HG03439 (cell line): Measurements from ENCODE around the gene CCNE1.

Experiments
- ATAC-seq: cut with Tn5 transposase; IDR thresholded peaks from one replicate; pipeline ENCODE4 v1.9.1; 2021; ENCODE audit warnings: mild to moderate bottlenecking, moderate library complexity; ENCODE audit not compliant: unreplicated experiment

CCNE1 gene

DNA sequence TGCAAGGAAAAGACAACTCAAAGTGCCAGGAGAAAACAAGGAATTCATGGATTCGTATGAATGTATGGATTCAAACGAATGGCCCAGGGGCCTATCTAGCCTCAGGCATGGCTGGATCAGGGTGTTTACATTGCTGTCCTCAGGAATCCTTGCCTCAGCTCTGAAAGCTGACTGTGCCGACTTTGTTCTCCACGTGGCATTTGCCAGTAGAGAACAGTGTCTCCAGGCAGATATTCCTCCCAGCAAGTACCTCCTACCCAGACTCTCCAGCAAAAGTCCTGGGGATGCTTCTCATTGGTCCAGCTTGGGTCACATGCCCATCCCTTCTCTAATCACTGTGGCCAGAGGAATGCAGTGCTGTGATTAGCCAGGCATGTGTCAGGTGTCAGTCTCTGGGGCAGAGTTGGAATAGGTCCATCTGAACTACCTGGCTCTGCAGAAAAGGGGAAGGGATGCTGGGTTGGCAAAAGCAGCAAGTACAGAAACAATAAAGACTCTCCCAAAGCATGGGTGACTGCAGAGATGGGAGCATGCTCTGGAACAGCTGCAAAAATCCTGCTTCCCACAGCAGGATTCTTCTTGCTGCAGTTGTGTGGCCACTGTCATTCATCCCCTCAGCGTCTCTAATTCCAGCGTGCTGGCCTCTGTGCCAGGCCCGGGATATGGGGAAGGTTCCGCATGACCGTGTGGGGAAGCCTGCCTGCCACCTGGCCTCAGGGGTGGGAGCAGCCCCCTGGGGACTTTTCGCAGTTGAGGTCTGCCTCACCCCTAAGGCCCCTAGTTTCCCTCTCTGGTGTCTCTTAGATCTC lies 30.0 kb downstream of the CCNE1 start:
- ATAC-seq: no peak

GRCh38 chr19:29842471-29843179 lies 30.8 kb downstream of the CCNE1 start:
- ATAC-seq: no peak

DNA sequence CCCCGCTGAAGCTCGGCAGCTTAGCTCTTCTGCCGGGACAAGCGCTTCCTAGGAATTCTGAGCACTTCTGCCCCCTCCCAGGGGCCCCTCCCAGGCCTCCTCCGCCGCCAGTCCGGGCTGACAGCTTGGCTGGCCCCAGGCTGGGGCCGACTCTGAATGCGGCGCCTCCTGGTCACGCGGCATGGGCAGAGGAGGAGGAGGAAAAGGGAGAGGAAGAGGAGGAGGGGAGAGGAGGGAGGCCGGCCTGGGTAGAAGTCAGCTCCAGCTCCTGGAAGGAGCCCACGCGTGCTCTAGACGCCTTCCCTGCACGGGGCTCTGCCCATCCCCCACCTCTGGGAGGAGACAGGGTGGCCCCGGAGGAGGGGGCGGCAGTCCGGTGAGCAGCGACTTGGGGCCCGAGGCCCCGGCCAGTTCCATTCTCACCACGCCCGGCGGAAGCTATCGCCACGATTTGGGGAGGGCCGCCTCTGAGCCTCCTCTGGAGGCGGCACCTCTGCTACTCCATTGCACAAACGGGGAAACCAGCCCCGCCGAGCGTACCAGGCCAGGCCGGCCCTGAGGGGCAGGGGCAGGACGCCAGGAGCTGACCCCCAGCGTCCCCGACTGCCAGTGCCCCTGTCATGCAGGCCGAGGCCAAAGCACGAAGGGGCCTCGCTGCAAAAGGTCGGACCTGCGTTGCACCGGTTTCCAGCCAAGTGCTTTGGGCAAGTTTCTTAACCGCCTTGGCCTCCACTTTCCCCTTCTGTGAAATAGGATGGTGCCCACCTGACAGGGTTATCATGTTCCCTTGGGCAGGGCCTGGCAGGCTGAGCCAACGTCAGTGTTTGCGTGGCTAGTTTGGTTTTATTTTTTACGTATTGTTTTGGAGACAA lies 31.6 kb downstream of the CCNE1 start:
- ATAC-seq: no peak

GRCh38 chr19:29844891-29845573 lies 33.2 kb downstream of the CCNE1 start:
- ATAC-seq: peak; percentile 75

DNA sequence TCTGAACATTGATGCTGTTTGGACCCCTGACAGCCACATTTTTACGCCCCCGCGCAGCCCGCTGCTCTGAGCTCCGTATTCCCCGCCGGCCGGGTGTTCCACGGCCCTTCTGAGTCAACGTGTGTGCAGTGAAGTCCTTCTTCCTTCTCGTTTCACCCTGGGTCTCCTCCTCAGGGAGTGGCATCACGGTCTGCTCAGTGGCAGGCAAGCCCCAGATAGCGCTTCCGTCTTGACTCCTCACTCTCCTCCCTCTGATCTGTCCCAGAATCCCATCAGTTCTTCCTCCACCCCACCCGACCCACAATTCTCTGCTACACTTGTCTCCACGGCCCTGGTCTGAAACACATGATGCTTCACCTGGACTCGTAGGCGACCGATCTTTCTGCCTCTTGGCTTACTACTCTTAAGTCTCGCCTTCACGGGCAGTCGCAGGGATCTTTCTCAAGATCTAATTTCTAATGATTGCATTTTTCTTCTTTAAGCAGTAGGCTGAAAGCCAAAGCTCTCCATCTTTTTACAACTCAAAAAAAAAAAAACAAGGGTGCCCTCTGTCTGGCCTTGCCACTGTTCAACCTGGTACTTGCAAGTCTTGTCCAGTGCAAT lies 33.9 kb downstream of the CCNE1 start:
- ATAC-seq: no peak

- no peak for ATAC-seq
These were observed 37.4 kb downstream of the CCNE1 start for GRCh38 chr19:29849208-29849607.

- ATAC-seq: no peak
These were observed 38.7 kb downstream of the CCNE1 start for GRCh38 chr19:29850482-29850881.

DNA sequence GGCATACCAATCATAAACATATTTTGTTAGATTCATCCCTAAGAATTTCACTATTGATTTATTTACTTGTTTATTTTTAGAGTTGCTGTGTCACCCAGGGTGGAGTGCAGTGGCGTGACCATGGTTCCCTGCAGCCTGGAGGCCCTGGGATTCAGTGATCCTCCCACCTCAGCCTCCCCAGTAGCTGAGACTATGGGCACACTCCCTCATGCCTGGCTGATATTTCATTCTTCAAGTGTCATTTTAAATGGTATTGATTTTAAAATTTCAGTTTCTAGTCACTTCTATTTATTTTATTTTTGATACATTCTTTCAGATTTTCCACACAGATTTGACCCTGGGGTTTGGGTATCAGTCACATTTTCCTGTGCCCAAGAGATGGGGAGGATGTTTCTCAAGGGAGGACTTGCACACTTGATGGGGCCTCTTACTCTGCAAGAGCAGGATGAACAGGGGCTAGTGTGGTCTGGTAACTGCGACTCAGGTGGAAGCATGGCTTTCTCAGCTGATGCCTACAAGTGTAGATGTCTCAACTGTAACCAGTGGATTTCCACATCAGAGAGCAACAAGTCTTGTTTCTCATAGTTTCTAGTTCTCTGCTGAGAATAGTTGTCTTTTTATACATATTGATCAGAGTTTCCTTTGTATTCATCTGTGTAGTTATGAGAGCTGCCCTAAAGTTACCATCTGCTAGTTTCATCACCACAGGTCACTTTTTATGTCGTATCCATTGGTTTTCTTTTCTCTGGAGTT lies 40.2 kb downstream of the CCNE1 start:
- ATAC-seq: peak; percentile 68

DNA sequence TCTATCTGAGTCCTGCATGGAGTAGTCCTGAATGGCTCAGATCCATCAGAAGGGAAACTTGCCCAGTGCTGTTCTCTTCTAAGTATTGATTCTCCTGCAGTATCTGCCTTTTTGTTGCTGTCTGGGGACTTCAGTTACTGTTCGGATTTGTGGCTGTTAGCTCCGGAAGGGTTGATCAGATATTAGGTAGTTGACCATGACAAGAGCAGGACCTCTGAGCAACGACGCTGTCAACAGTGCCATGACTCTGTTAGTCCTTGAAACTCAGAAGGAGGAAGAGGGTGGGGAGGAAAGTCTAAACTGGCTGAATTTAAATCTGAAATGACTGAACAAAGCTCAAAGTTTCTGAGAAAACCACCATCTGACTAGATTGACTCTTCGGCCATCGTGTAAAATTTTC lies 42.2 kb downstream of the CCNE1 start:
- ATAC-seq: no peak

GRCh38 chr19:29855087-29855486 lies 43.3 kb downstream of the CCNE1 start:
- ATAC-seq: no peak

- ATAC-seq: no peak
These were observed 44.1 kb downstream of the CCNE1 start for GRCh38 chr19:29855741-29856500.

DNA sequence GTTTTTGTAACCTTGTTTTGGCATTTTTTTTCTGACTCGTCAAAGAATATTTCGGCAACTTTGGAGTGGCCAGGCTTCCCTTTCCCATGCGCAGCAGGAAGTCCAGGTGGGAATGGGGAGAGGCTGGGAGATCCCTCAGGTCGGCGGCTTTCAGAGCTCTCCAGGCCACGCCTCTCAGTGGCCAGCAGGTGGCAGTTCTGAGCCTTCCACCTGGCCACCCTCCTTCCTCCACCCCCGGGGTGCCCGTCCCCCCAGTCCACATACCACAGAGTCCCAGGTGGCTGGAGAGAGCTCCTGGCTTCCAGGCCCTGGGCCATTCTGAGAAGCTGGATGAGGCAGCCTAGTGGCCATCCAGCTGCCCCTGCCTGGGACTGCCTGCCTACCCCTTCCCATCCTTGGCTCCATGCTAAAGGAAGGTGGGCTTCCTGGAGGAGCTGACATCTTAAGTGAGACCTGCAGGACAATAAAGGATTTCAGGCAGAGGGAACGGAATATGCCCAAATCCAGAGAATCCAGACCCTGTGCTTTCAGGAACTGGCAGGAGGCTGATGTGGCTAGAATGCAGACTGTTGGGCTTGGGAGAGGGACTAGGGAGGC lies 46.3 kb downstream of the CCNE1 start:
- no peak for ATAC-seq

- ATAC-seq: no peak
These were observed 46.8 kb downstream of the CCNE1 start for GRCh38 chr19:29858621-29859020.

DNA sequence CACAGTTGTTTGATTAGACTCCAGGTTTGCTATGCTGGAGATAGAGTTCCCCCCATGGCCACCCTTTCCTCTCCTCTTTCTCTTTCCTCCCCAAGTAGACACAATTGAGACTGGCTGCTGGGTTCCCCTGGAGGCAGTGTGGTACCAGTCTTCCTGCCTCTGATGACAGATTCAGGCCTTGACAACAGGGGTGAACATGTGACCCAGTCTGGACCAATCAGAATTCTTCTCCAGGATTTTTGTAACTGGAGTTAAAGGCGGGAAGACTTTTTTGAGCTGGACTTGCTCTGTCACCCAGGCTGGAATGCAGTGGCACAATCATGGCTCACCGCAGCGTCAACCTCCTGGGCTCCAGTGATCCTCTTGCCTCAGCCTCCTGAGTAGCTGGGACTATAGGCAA lies 48.7 kb downstream of the CCNE1 start:
- no peak for ATAC-seq

GRCh38 chr19:29861574-29861973 lies 49.8 kb downstream of the CCNE1 start:
- no peak for ATAC-seq

- no peak for ATAC-seq
These were observed 54.2 kb downstream of the CCNE1 start for GRCh38 chr19:29866011-29866410.

DNA sequence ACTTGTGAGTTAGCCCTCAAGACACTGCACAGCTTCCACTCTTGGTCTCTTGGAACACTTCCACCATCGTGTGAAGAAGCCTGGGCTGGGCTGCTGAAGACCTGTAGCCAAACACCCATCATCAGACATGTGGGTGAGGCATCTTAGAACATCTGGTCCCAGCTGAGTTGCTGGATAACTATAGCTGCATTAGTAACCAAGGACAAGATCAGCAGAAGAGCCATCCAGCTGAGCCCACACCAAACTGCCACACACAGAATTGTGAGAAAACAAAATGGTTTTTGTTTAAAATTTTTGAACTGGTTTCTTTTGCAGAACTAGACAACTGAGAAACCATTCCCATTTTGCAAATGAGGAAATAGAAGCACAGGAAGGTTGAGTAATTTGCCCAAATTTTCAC lies 56.2 kb downstream of the CCNE1 start:
- ATAC-seq: no peak

- no peak for ATAC-seq
These were observed 59.4 kb downstream of the CCNE1 start for GRCh38 chr19:29871143-29871542.
